Fibroblast of villous mesenchyme (primary cell): ENCODE measurements around the gene MIDN. TPM values are rescaled to one million over a fixed set of nuclear protein-coding genes. Genes with fewer than 3 reads are reported as not detected.
A peak's percentile ranks its signal among the peaks of the same experiment; 100 is the strongest.

Experiments
- DNase-seq: peaks from one replicate; pipeline ENCODE4 v3.0.0-alpha.2; 2010; ENCODE audit warnings: low read depth
- H3K4me3 ChIP-seq: 2 replicates; pipeline ENCODE4 v1.5.1; 2011; ENCODE audit warnings: low read depth, mild to moderate bottlenecking, low read length
- total RNA-seq: library from RNA; depleted of rRNA; stranded (reverse); fragments of >200 nt; gene quantifications from 2 replicates; pipeline ENCODE4 v1.2.3, GENCODE V29; 2012
- TF ChIP-seq, protein P1 (sequence below): IDR thresholded peaks from 2 replicates; pipeline ENCODE4 v1.5.1; 2012; ENCODE audit warnings: low read depth, mild to moderate bottlenecking, low read length; ENCODE audit not compliant: insufficient read depth

The MIDN gene
- total RNA-seq, 1 donor: 14.2 TPM

DNA sequence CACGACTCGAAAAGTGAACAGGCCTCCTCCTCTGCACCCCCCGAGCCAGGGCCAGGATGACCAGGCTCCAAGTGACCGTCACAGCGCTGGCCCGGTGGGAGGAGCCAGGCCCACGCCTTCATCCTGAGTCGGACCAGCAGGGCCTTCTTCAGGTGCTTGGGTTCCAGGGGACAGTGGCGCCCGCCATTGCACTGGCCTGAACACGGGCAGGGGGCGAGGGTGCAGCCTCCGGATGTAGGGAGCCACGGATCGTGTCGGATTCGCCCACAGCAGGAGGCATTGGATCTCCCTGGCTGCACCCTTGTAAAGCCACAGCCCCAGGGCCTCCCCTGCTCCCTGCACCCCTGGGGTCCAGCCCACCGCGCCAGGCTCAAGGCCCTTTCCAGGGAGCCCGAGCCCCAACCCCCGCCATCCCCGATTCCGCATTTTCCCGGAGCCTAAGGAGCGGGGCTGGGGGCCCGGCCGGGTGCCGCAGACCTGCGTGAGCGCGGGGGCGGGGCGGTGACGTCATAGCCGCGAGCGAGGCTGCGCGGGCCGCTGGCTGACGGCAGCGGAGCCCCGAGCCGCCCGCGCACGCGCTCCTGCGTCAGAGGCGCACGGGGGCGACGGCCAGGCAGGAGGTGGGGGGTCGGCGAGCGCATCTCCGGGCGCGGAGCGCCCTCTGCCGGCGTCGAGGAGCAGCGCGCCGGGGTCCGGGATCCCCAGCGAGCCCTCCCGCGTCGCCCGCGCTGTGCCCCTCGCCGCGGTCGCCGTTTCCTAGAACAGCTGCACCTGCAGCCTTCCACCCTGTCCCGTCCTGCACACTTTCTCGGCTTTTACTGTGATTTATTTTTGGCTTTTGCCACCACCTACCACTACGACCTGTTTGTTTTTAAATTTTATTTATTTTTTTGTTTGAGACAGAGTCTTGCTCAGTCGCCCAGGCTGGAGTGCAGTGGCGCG, 8.3 kb upstream of the MIDN start:
- H3K4me3 ChIP-seq: peak overlapping the region; percentile 49
- peak; percentile 94 for DNase-seq
- TF ChIP-seq, protein P1, sequence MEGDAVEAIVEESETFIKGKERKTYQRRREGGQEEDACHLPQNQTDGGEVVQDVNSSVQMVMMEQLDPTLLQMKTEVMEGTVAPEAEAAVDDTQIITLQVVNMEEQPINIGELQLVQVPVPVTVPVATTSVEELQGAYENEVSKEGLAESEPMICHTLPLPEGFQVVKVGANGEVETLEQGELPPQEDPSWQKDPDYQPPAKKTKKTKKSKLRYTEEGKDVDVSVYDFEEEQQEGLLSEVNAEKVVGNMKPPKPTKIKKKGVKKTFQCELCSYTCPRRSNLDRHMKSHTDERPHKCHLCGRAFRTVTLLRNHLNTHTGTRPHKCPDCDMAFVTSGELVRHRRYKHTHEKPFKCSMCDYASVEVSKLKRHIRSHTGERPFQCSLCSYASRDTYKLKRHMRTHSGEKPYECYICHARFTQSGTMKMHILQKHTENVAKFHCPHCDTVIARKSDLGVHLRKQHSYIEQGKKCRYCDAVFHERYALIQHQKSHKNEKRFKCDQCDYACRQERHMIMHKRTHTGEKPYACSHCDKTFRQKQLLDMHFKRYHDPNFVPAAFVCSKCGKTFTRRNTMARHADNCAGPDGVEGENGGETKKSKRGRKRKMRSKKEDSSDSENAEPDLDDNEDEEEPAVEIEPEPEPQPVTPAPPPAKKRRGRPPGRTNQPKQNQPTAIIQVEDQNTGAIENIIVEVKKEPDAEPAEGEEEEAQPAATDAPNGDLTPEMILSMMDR: peak; percentile 64

DNA sequence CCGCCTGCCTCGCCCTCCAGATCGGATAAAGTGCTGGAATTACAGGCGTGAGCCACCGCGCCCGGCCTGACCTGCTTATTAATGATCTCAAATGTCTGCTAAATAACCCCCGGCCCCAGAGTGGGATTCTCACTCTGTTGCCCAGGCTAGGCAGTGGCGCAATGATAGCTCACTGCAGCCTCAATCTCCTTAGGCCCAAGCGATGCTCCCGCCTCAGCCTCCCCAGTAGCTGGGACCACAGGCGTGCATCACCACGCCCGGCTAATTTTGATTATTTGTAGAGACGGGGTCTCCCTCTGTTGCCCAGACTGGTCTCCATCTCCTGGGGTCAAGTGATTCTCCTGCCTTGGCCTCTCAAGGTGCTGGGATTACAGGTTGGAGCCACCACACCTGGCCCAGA, 7.5 kb upstream of the MIDN start:
- TF ChIP-seq, protein P1: no peak
- DNase-seq: no peak
- H3K4me3 ChIP-seq: no peak overlapping the region

DNA sequence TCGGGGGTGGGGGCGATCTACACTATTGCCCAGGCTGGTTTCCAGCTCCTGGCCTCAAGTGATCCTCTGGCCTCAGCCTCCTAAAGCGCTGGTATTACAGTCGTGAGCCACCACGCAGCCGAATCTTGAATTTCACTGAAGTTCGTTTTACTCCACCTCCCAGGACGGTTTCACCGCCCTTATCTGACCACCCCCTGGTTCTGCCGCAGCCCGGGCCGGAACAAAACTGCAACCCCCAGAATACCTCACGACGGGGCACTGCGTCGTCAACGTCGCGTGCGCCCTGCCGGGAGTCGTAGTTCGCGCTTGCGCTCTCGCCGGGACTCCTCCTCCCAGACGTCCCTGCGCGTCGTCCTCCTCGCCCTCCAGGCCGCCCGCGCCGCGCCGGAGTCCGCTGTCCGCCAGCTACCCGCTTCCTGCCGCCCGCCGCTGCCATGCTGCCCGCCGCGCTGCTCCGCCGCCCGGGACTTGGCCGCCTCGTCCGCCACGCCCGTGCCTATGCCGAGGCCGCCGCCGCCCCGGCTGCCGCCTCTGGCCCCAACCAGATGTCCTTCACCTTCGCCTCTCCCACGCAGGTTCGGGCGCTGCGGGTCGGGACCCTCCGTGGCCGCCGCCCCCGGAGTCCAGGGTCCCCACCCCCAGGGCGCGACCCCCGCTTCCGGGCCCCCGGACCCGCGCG, 6.8 kb upstream of the MIDN start, which contains the start of gene ATP5F1D:
Gene ATP5F1D (plus strand): TSS at position 335 of the 679 bp plus-strand sequence. CDS start 100 bp downstream, at position 435.
- TF ChIP-seq, protein P1: no peak
- H3K4me3 ChIP-seq: peak within 1 kb of the TSS; percentile 70
- peak; percentile 95 for DNase-seq

DNA sequence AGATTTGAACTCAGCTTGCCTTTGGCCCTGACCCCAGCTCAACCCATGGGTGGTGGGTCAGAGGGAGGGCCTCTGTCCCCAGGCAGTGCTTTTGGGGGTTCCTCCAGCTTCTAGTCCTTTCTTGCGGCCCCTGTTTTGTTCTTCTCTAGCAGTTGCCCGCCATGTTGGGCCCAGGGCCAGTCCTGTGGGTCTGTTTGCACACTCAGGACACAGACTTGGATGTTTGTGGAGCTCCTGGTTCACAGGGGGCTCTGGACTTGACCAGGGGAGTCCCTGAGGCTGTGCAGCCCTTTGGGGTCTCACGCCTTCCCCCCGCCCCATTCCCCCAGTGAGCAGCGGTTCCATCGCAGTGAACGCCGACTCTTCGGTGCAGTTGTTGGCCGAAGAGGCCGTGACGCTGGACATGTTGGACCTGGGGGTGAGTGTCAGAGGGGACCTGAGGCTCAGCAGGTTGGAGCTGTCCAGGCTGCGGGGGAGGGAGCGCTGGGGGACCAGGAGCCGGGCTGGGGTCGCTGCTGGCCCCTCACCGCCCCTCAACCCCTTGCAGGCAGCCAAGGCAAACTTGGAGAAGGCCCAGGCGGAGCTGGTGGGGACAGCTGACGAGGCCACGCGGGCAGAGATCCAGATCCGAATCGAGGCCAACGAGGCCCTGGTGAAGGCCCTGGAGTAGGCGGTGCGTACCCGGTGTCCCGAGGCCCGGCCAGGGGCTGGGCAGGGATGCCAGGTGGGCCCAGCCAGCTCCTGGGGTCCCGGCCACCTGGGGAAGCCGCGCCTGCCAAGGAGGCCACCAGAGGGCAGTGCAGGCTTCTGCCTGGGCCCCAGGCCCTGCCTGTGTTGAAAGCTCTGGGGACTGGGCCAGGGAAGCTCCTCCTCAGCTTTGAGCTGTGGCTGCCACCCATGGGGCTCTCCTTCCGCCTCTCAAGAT, 4.4 kb upstream of the MIDN start:
- peak overlapping the region; percentile 40 for H3K4me3 ChIP-seq
- TF ChIP-seq, protein P1: peak; percentile 89
- DNase-seq: peak; percentile 85

DNA sequence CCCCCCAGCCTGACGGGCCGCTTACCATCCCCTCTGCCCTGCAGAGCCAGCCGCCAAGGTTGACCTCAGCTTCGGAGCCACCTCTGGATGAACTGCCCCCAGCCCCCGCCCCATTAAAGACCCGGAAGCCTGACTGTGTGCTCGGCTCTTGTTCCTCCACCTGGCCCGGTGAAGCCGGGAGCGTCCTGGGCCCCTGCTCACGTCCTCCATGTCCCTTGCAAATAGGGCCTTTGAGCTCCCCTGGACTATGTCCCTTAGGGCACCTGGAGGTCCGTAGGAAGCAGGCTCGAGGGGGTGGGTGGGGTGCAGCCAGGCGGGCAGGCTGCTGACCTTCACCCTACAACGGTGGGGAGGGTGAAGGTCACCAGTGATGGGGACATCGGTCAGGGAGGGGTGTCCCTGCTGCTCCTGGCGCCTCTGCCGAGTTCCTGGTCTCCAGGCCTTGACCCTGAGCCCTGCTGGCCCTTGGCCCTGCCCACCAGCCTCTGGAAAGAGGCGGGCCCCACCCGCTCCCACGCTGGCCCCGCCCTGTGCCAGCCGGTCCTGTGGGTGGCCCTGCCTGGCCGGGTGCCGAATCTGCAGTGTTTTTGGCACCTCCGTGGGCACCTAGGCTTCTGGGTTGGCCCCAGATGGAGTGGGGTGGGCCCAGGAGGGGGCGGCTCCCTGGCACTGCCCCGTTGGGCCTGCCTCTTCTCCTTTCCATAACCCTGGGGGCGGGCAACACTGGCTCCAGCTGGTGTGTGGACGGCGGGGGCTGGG, 3.5 kb upstream of the MIDN start:
- TF ChIP-seq, protein P1: no peak
- no peak for DNase-seq
- H3K4me3 ChIP-seq: peak overlapping the region; percentile 40
